Mucosa of descending colon (tissue), 3 donors: ENCODE measurements around the gene OR2J3. TPM values are rescaled to one million over a fixed set of nuclear protein-coding genes. Genes with fewer than 3 reads are reported as not detected.

ENCODE experiments used
- ATAC-seq: fragments of 200-7000 bp; cut with Tn5 transposase; one replicate; pipeline ENCODE4 v1.9.1; 2020; ENCODE audit warnings: mild to moderate bottlenecking, moderate library complexity
- DNase-seq, 3 donors: peaks; one replicate each; pipeline ENCODE4 v3.0.0-alpha.2; 2020
- H3K36me3 ChIP-seq: fragments of 200-600 bp; one replicate; pipeline ENCODE4 v1.8.0; 2021; ENCODE audit warnings: low read depth, mild to moderate bottlenecking
- H3K4me1 ChIP-seq: fragments of 200-600 bp; one replicate; pipeline ENCODE4 v1.8.0; 2021; ENCODE audit warnings: low read depth, mild to moderate bottlenecking
- H3K4me3 ChIP-seq: fragments of 200-600 bp; one replicate; pipeline ENCODE4 v1.8.0; 2021; ENCODE audit warnings: mild to moderate bottlenecking
- H3K9me3 ChIP-seq: fragments of 200-600 bp; one replicate; pipeline ENCODE4 v1.8.0; 2021; ENCODE audit warnings: mild to moderate bottlenecking
- intact Hi-C, 2 donors: fragments of 100-400 bp; cut with DNase I in 1 of 2; cut with micrococcal nuclease in 1 of 2; formaldehyde crosslinking; loops; one replicate each; pipeline versions ENCODE4 v1.11.0 to v1.11.1; 2022; cut with DNase I, micrococcal nuclease
- long read RNA-seq, 2 donors: library from polyadenylated mRNA; unstranded; transcript quantifications; one replicate each; pipeline ENCODE4 v2.0.0, GENCODE V29; 2019 to 2021
- total RNA-seq, 3 donors: library from RNA; stranded (reverse); fragmentation: NEBNext Ultra II Directional in 2 of 3; extraction: Animal tissue kit (Norgen Biotek cat#: 25700) in 2 of 3; gene quantifications; one replicate each; pipeline versions ENCODE4 v1.2.1 to v1.2.4, GENCODE V29; 2021 to 2023
- TF ChIP-seq, protein P1 (sequence below): fragments of 200-600 bp; IDR thresholded peaks from one replicate; pipeline ENCODE4 v1.8.0; 2022; ENCODE audit warnings: antibody characterized with exemption, mild to moderate bottlenecking
- donor health status: DM: no; HTN: no; CAD: no; lungs with moderate emphysema.
- donor health status: DM: no; HTN: no; CAD: no.
- donor health status: DM: no; HTN: yes; CAD: no.

The OR2J3 gene
- not detected for total RNA-seq
- long read RNA-seq, donor 1 = 0 reads
- long read RNA-seq, donor 2 = 0 reads

DNA sequence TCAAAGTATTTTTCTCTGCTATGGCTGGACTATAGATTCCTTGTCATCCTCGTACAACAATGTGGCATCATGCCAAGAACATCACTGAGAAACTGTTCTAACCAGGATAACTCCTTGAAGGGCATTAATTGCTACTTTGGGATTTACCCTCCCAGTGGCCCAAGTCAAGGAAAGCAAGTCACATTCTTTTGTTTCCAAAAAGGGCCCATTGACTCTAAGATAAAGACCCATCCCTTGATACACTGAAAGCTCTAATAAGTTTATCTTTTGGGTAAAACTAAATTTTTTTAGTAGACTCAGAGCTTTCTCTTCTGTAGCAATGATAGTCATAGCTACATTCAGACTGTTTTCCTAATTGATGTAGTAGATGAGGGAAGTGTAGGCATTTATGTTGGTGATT is at the start of gene OR2J3:
Gene OR2J3, plus strand, starts transcription at position 301 of the 400 bp plus-strand sequence. CDS start 3,833 bp downstream, outside the sequence.
- Histone ChIP-seq H3K36me3 (no peaks in the 10 kb centered on the region), H3K9me3 (no peaks in the 10 kb centered on the region), H3K4me3 (no peak within 1 kb of the TSS), H3K4me1 (no peaks in the 10 kb centered on the region)
- TF ChIP-seq, protein P1, sequence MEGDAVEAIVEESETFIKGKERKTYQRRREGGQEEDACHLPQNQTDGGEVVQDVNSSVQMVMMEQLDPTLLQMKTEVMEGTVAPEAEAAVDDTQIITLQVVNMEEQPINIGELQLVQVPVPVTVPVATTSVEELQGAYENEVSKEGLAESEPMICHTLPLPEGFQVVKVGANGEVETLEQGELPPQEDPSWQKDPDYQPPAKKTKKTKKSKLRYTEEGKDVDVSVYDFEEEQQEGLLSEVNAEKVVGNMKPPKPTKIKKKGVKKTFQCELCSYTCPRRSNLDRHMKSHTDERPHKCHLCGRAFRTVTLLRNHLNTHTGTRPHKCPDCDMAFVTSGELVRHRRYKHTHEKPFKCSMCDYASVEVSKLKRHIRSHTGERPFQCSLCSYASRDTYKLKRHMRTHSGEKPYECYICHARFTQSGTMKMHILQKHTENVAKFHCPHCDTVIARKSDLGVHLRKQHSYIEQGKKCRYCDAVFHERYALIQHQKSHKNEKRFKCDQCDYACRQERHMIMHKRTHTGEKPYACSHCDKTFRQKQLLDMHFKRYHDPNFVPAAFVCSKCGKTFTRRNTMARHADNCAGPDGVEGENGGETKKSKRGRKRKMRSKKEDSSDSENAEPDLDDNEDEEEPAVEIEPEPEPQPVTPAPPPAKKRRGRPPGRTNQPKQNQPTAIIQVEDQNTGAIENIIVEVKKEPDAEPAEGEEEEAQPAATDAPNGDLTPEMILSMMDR = no peak
- ATAC-seq (no peak), DNase-seq (no peak)
- intact Hi-C loops = no loop called here

DNA sequence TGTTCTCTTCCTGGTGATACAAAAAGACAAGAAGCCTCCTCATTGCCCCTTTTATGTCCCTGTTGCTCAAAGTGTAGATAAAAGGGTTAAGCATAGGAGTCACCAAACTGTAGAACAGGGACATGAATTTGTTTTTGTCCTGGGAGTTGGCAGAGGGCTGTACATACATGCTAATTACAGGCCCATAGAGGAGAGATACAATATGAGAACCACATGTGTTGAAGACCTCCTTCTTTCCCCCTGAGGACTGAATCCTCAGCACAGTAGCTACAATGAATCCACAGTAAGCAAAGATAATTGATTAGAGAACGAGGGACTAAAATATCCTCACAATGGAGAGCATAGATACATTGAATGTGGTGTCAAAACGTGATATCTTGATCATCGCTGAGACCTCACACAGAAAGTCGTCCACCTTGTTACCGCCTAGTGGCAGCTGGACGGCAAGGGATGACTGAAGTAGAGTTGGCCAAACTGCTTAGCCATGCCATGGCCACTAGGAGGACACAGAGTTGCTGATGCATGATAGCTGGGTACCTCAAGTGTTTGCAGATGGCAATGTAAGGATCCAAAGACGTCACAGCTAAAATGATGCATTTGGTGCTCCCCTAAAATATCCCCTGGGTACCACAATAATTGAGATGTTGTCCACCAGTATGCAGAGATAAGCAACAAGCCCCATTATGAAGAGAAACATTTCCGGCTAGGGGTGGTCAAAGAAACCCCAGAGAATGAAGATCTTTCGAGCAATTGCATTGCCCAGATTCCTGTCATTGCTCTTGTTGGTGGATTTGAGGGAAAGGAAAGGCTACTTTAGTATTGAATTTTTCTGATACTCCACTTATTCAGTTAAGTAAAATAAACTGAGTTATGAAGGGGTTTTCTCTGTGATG is 35.8 kb upstream of the OR2J3 start:
- ATAC-seq = peak; percentile 72

DNA sequence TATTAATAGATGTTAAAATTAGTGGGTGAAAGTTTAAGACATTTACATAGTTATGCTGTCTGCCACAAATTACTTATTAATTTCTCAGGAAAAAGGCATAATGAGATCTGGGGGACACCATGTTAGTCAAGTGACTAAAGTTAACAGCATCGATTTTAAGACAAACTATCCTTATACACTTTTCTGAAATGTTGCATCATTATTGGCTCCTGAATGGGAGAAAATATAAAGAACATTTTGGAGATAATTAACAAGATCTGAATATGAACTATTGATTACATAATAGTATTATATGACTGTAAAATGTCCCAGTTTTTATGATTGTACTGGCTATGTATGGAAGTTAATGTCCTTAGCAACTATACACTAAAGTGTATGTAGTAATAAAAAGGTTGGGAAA is 28.7 kb upstream of the OR2J3 start:
- Histone ChIP-seq H3K4me3 (no peak overlapping the region), H3K36me3 (no peaks in the 10 kb centered on the region), H3K9me3 (no peaks in the 10 kb centered on the region), H3K4me1 (no peaks in the 10 kb centered on the region)
- intact Hi-C loops = no loop called here
- ATAC-seq = no peak
- no peak for DNase-seq
- TF ChIP-seq, protein P1 = no peak

More for the DNA sequence above, 35.8 kb upstream of the OR2J3 start:
- no peaks in the 10 kb centered on the region for H3K36me3 ChIP-seq
- TF ChIP-seq, protein P1 = no peak
- H3K9me3 ChIP-seq = no peaks in the 10 kb centered on the region
- peak in 1 of 3 donors; percentile 10 for DNase-seq
- intact Hi-C loops = no loop called here
- no peaks in the 10 kb centered on the region for H3K4me1 ChIP-seq
- no peak overlapping the region for H3K4me3 ChIP-seq

DNA sequence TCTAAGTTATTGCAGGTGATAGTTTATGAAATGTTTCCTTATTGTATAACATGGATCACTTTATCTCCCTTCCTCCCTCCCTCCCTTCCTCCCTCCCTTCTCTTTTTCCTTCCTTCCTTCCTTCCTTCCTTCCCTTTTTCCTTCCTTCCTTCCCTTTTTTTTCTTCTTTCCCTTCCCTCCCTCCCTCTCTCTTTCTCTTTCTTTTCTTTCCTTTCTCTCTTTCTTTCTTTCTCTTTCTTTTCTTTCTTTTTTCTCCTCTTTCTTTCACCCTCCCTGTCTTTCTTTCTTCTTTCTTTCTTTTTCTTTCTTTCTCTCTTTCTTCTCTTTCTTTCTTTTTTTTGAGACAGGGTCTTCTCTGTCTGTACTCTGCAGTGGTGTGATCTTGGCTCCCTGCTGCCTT is 26.5 kb upstream of the OR2J3 start:
- no peaks in the 10 kb centered on the region for H3K36me3 ChIP-seq
- H3K4me1 ChIP-seq = no peaks in the 10 kb centered on the region
- no peak overlapping the region for H3K4me3 ChIP-seq
- intact Hi-C loops = no loop called here
- no peaks in the 10 kb centered on the region for H3K9me3 ChIP-seq
- DNase-seq (no peak), ATAC-seq (no peak)
- TF ChIP-seq, protein P1 = no peak

DNA sequence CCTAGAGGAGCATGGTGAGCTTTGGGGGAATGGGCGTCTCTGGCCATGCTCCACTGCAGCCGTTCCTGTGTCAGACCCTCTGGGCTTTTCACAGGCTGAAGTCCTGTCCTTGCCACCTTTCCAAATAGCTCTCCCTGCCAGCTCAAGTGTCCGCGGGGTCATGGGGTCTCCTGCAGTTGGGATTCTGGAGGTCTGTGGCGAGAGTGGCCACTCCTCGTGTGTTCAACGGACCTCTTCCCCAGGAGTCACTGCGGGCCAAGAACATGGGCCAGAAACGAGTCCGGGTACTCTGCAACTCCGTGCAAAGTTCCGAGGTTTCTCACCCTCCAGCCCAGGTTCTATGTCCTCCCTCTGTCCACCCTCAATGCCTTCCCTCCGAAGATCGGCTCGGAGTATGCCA is 25.4 kb upstream of the OR2J3 start:
- no peaks in the 10 kb centered on the region for H3K36me3 ChIP-seq
- no peak overlapping the region for H3K4me3 ChIP-seq
- intact Hi-C loops = no loop called here
- TF ChIP-seq, protein P1 = no peak
- DNase-seq (no peak), ATAC-seq (no peak)
- H3K4me1 ChIP-seq = no peaks in the 10 kb centered on the region
- H3K9me3 ChIP-seq = no peaks in the 10 kb centered on the region
